Fibroblast of skin of right biceps (primary cell): ENCODE measurements around the gene IFT122.
A peak's percentile ranks its signal among the peaks of the same experiment; 100 is the strongest.
"Not testable (repeated sequence)": the region's sequence is repeated elsewhere in the genome, so short reads cannot be mapped to it uniquely, and the experiment has no call there.

Experiments
- DNase-seq: peaks from one replicate; pipeline ENCODE4 v3.0.0-alpha.2; 2013

Gene IFT122

GRCh38 chr3:129542747-129543146 is 102.7 kb downstream of the IFT122 start:
- DNase-seq, result no peak

GRCh38 chr3:129543156-129543790 is 103.2 kb downstream of the IFT122 start, which contains the start of gene H1-8:
TSS of gene H1-8 (plus strand) at chr3:129543175. CDS start at chr3:129543219, 44 bp downstream.
- no peak for DNase-seq

- no peak for DNase-seq
Measured at GRCh38 chr3:129543999-129544398, 104.0 kb downstream of the IFT122 start.

- not testable (repeated sequence) for DNase-seq
Measured at GRCh38 chr3:129545951-129546350, 105.9 kb downstream of the IFT122 start.

- no peak for DNase-seq
Measured at GRCh38 chr3:129547241-129547640, 107.2 kb downstream of the IFT122 start.

GRCh38 chr3:129548104-129548965 is 108.3 kb downstream of the IFT122 start:
- no peak for DNase-seq

- DNase-seq, result peak; percentile 65
Measured at GRCh38 chr3:129549006-129549800, 109.2 kb downstream of the IFT122 start.

GRCh38 chr3:129549805-129550204 is 109.8 kb downstream of the IFT122 start:
- DNase-seq, result no peak

GRCh38 chr3:129552287-129553050 is 112.4 kb downstream of the IFT122 start:
- no peak for DNase-seq

GRCh38 chr3:129553171-129553570 is 113.1 kb downstream of the IFT122 start:
- no peak for DNase-seq

- no peak for DNase-seq
Measured at GRCh38 chr3:129553719-129554118, 113.7 kb downstream of the IFT122 start.

GRCh38 chr3:129554356-129555152 is 114.5 kb downstream of the IFT122 start:
- peak; percentile 28 for DNase-seq

GRCh38 chr3:129555153-129555550 is 115.1 kb downstream of the IFT122 start:
- no peak for DNase-seq

- DNase-seq, result no peak
Measured at GRCh38 chr3:129555616-129556357, 115.8 kb downstream of the IFT122 start.

- no peak for DNase-seq
Measured at GRCh38 chr3:129556358-129556695, 116.3 kb downstream of the IFT122 start.

GRCh38 chr3:129556890-129557547 is 117.0 kb downstream of the IFT122 start:
- DNase-seq, result no peak

GRCh38 chr3:129557548-129557894 is 117.5 kb downstream of the IFT122 start:
- no peak for DNase-seq

- peak; percentile 15 for DNase-seq
Measured at GRCh38 chr3:129558081-129558771, 118.2 kb downstream of the IFT122 start.

- DNase-seq, result peak; percentile 63
Measured at GRCh38 chr3:129558772-129559564, 118.9 kb downstream of the IFT122 start.
